Prostate gland (tissue), 2 donors: ENCODE measurements around the gene DCUN1D2. TPM values are rescaled to one million over a fixed set of nuclear protein-coding genes. Genes with fewer than 3 reads are reported as not detected.
"Not testable (repeated sequence)": the region's sequence is repeated elsewhere in the genome, so short reads cannot be mapped to it uniquely, and the experiment has no call there.

Experiments used
- DNase-seq: peaks from one replicate; pipeline ENCODE4 v3.0.0-alpha.2; 2019; ENCODE audit warnings: low spot score
- H3K27ac ChIP-seq, 2 donors: fragments of 200-600 bp; sonication (generic); 2 replicates each; pipeline ENCODE4 v1.5.1; 2017 to 2019
- H3K27me3 ChIP-seq: fragments of 200-600 bp; sonication (generic); replicated peaks from 2 replicates; pipeline ENCODE4 v1.5.1; 2019; ENCODE audit not compliant: insufficient read depth
- H3K36me3 ChIP-seq, 2 donors: fragments of 200-600 bp; sonication (generic); 1 replicate in 1 of 2; 2 replicates in 1 of 2; pipeline versions ENCODE4 v1.5.1 to v1.8.1; 2017 to 2019
- H3K4me1 ChIP-seq: fragments of 200-600 bp; sonication (generic); replicated peaks from 2 replicates; pipeline ENCODE4 v1.5.1; 2019
- H3K4me3 ChIP-seq, 2 donors: fragments of 200-600 bp; sonication (generic); 2 replicates each; pipeline ENCODE4 v1.5.1; 2017 to 2019
- H3K9me3 ChIP-seq: fragments of 200-600 bp; sonication (generic); 2 replicates; pipeline ENCODE4 v1.5.1; 2017
- POLR2A ChIP-seq: fragments of 450-650 bp; IDR thresholded peaks from one replicate; pipeline ENCODE4 v1.6.1; 2016; ENCODE audit warnings: antibody characterized with exemption, mild to moderate bottlenecking
- POLR2AphosphoS5 ChIP-seq: sonication (generic); formaldehyde crosslinking; IDR thresholded peaks from one replicate; pipeline ENCODE4 v1.6.1; 2017; ENCODE audit warnings: antibody characterized with exemption
- WGBS: methylation state at CpG from one replicate; pipeline ENCODE4 v1.1.5; 2018; 5-methylcytosine and 5-hydroxymethylcytosine counted together
- intact Hi-C: fragments of 100-400 bp; cut with DNase I; formaldehyde crosslinking; loops from one replicate; pipeline ENCODE4 v1.14.2; 2022
- total RNA-seq, 2 donors: library from RNA; depleted of rRNA; stranded (reverse); fragments of >200 nt; gene quantifications; one replicate each; pipeline ENCODE4 v1.1.0, GENCODE V29; 2016
- TF ChIP-seq, protein P1 (sequence below), 4 experiments: fragments of 200-600 bp in 2 of 4; fragments of 450-650 bp in 2 of 4; sonication (generic) in 2 of 4; IDR thresholded peaks; 1 replicate in 3 of 4; 2 replicates in 1 of 4; pipeline ENCODE4 v1.5.1; 2016 to 2019; ENCODE audit warnings: antibody characterized with exemption in 4 of 4, mild to moderate bottlenecking in 2 of 4, moderate library complexity in 2 of 4

Gene DCUN1D2
- total RNA-seq, 2 donors from 2014 or later = 11.0 to 48.0 TPM

DNA sequence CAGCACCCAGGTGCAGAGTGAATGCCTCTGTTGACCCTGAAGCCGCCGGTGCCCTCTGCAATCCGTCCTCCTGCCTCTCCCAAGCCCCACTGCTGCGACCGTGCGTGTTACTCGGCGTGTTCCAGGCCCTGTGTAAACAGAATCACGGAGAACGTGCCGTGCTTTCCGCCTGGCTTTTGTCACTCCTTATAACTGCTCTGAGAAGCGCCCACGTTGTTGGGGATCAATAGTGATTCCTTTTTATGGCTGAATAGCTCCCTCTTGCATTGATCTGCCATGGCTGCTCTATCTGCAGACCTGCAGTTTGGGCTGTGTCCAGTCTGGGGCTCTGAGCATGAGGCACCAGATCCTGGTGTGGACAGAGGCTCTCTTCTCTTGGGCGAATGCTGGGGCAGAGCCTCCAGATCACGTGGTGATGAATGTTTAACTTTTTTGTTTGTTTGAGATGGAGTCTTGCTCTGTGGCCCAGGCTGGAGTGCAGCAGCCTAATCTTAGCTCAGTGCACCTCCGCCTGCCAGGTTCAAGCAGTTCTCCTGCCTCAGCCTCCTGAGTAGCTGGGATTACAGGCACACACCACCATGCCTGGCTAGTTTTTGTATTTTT is 53.0 kb downstream of the DCUN1D2 start:
- no peak for DNase-seq
- TF ChIP-seq POLR2AphosphoS5 = no peak
- no peak for TF ChIP-seq POLR2A
- TF ChIP-seq, protein P1, sequence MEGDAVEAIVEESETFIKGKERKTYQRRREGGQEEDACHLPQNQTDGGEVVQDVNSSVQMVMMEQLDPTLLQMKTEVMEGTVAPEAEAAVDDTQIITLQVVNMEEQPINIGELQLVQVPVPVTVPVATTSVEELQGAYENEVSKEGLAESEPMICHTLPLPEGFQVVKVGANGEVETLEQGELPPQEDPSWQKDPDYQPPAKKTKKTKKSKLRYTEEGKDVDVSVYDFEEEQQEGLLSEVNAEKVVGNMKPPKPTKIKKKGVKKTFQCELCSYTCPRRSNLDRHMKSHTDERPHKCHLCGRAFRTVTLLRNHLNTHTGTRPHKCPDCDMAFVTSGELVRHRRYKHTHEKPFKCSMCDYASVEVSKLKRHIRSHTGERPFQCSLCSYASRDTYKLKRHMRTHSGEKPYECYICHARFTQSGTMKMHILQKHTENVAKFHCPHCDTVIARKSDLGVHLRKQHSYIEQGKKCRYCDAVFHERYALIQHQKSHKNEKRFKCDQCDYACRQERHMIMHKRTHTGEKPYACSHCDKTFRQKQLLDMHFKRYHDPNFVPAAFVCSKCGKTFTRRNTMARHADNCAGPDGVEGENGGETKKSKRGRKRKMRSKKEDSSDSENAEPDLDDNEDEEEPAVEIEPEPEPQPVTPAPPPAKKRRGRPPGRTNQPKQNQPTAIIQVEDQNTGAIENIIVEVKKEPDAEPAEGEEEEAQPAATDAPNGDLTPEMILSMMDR (IDR thresholded peaks at IDR 0.05) = no peak
- H3K9me3 ChIP-seq = no peaks in the 10 kb centered on the region
- WGBS = 69% methylated on average over 17 of the region's 17 CpGs
- H3K4me3 ChIP-seq = no peak overlapping the region
- no peaks in the 10 kb centered on the region for H3K36me3 ChIP-seq
- H3K4me1 ChIP-seq = no peaks in the 10 kb centered on the region
- H3K27ac ChIP-seq = no peak overlapping the region
- H3K27me3 ChIP-seq = no peaks in the 10 kb centered on the region
- intact Hi-C loops = no loop called here

DNA sequence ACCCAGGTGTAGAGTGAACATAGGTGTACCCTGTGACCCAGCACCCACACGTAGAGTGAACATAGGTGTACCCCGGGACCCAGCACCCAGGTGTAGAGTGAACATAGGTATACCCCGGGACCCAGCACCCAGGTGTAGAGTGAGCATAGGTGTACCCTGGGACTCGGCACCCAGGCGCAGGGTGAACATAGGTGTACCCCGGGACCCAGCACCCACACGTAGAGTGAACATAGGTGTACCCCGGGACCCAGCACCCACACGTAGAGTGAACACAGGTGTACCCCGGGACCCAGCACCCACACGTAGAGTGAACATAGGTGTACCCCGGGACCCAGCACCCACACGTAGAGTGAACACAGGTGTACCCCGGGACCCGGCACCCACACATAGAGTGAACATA is 53.6 kb downstream of the DCUN1D2 start:
- H3K27me3 ChIP-seq, H3K9me3 ChIP-seq, H3K4me1 ChIP-seq, H3K36me3 ChIP-seq, H3K27ac ChIP-seq, intact Hi-C loops, DNase-seq, H3K4me3 ChIP-seq: not testable (repeated sequence)
- 92% methylated on average over 14 of the region's 15 CpGs for whole genome bisulfite sequencing

DNA sequence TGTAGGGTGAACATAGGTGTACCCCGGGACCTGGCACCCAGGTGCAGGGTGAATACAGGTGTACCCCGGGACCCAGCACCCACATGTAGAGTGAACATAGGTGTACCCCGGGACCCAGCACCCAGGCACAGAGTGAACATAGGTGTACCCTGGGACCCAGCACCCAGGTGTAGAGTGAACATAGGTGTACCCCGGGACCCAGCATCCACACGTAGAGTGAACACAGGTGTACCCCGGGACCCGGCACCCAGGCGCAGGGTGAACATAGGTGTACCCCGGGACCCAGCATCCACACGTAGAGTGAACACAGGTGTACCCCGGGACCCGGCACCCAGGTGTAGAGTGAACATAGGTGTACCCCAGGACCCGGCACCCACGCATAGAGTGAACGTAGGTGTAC is 54.6 kb downstream of the DCUN1D2 start:
- H3K27me3 ChIP-seq, intact Hi-C loops: not testable (repeated sequence)
- 94% methylated on average over 15 of the region's 15 CpGs for WGBS

DNA sequence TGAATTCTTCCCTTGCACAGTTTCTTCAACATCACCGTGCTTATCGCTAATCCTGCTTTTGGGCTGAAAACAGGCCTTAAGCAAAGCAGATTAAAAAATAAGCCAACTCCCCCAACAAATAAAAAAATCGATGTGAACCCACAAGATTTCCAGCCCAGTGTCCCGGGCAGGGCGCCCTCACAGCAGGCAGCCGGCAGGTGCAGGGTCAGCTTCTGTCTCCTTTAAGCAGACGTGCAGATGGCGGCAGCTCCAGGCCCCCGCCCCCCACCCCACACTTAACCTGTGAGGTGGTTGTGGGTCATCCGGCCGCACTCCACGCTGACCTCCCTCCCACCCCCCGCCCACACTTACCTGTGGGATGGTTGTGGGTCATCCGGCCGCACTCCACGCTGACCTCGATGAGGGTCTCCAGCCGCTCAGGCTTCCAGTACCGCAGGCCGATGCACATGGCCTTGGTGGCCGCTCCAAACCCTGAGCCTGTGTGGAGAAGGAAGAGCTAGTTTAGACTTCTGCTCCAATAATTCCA is 57.1 kb downstream of the DCUN1D2 start:
- H3K36me3 ChIP-seq = no peaks in the 10 kb centered on the region
- DNase-seq = no peak
- no peaks in the 10 kb centered on the region for H3K9me3 ChIP-seq
- TF ChIP-seq, protein P1 (IDR thresholded peaks at IDR 0.05) = no peak
- TF ChIP-seq POLR2A = no peak
- no peak for TF ChIP-seq POLR2AphosphoS5
- WGBS = 94% methylated on average over 21 of the region's 21 CpGs
- H3K27ac ChIP-seq = no peak overlapping the region
- H3K27me3 ChIP-seq = no peaks in the 10 kb centered on the region
- intact Hi-C loops = no loop called here
- no peaks in the 10 kb centered on the region for H3K4me1 ChIP-seq
- no peak overlapping the region for H3K4me3 ChIP-seq

More for the DNA sequence above, 54.6 kb downstream of the DCUN1D2 start:
- not testable (repeated sequence) for H3K4me1 ChIP-seq, H3K27ac ChIP-seq, H3K9me3 ChIP-seq, H3K36me3 ChIP-seq, H3K4me3 ChIP-seq, DNase-seq

DNA sequence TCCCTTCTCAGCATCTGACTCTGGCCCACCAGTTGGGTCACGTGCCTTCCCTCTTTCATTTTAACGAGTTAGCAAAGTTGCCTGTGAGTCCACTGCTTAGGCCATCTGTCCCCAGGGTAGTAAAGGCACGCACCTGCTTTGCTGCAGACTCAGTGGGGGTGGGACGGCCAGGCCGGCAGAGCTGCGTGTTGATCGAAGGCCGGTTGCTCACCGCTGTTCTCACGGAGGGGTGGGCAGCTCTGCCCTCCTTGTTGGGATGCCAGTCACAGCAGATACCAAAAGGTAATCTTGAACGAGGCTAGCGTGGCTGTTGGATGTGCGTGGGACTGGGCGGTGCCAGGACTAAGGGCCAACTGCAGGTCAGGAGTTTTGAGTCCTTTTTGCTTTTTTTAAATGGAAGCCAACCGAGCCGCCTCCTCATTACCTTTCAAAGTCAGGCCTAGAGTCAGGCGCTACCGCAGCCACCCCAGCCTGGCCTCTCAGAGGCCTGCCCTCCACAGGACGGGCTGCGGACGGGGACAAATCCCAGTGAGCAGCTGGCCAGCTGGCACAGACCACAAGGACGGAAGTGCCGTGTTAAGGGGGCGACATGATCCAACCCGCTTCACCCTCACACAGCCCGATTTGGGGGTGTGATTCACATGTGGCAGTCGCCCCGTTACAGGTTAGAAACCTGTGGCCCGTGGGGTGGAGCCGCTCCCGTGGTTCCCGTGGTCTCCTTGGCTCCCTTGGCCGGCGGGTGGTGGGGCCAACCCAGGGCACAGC is 57.8 kb downstream of the DCUN1D2 start:
- Histone ChIP-seq H3K27ac (no peak overlapping the region), H3K4me1 (no peaks in the 10 kb centered on the region), H3K4me3 (no peak overlapping the region), H3K9me3 (no peaks in the 10 kb centered on the region), H3K27me3 (no peaks in the 10 kb centered on the region), H3K36me3 (no peaks in the 10 kb centered on the region)
- DNase-seq = no peak
- intact Hi-C loops = no loop called here
- WGBS = 87% methylated on average over 34 of the region's 34 CpGs
- TF ChIP-seq, protein P1 (IDR thresholded peaks at IDR 0.05) = no peak
- TF ChIP-seq POLR2AphosphoS5 (no peak), POLR2A (no peak)

DNA sequence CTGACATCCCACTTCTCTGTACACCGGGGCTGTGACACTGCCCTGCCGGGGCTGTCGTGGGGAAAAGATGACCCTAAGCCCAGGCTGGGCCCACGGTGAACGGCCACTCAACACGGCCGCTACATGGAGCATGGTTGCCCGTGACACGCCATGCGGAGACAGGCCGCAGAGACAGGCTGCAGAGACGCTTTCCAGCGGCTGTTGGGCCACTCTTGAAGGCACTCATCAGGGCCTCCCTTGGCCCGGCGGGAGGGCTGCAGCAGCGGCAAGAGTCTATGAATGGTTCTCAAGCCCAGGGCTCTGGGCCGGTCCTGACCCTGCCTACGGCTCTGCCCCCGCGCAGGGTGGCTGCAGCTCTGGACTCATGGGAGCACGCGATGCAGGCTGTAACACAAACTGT is 59.3 kb downstream of the DCUN1D2 start:
- no peaks in the 10 kb centered on the region for H3K36me3 ChIP-seq
- no peaks in the 10 kb centered on the region for H3K4me1 ChIP-seq
- TF ChIP-seq, protein P1 (IDR thresholded peaks at IDR 0.05) = no peak
- no peak for TF ChIP-seq POLR2A
- no peak overlapping the region for H3K27ac ChIP-seq
- intact Hi-C loops = no loop called here
- no peaks in the 10 kb centered on the region for H3K9me3 ChIP-seq
- 90% methylated on average over 22 of the region's 22 CpGs for WGBS
- H3K4me3 ChIP-seq = no peak overlapping the region
- DNase-seq = no peak
- no peaks in the 10 kb centered on the region for H3K27me3 ChIP-seq
